H1 (cell line): ENCODE measurements around the gene RFX1. TPM values are rescaled to one million over a fixed set of nuclear protein-coding genes. Genes with fewer than 3 reads are reported as not detected.

Experiments
- CTCF ChIA-PET: fragments of 300-600 bp; sonication (Branson Sonifier 250); formaldehyde crosslinking; loops from one replicate; lab custom pipeline; 2021; ENCODE audit not compliant: partially characterized antibody; lab: Charles Lee
- POLR2A ChIA-PET: fragments of 300-600 bp; sonication (Branson Sonifier 250); formaldehyde crosslinking; loops from one replicate; lab custom pipeline; 2021; ENCODE audit warnings: inconsistent platforms; ENCODE audit not compliant: partially characterized antibody; lab: Charles Lee
- DNase-seq, 2 experiments: peaks; one replicate each; pipeline versions ENCODE4 v3.0.0 to v3.0.0-alpha.2; 2010 to 2022; ENCODE audit warnings: low spot score in 2 of 2, low read depth in 1 of 2, mixed read lengths in 1 of 2
- FAIRE-seq: peaks from 2 replicates; lab custom pipeline; 2011; peaks lifted over from hg19 to GRCh38; lab: Jason Lieb, UNC
- H2AFZ ChIP-seq: 2 replicates; pipeline ENCODE4 v1.8.1; 2012; ENCODE audit warnings: low read length, inconsistent platforms
- H2AK5ac ChIP-seq: 2 replicates; pipeline ENCODE4 v1.6.1; 2013; ENCODE audit warnings: low read depth, low read length
- H2BK120ac ChIP-seq: replicated peaks from 2 replicates; pipeline ENCODE3; 2013; ENCODE audit warnings: low read depth, low read length, inconsistent platforms
- H2BK12ac ChIP-seq: 2 replicates; pipeline ENCODE4 v1.6.1; 2013; ENCODE audit warnings: low read depth, low read length
- H2BK15ac ChIP-seq: 2 replicates; pipeline ENCODE4 v1.6.1; 2013; ENCODE audit warnings: low read length
- H2BK20ac ChIP-seq: 2 replicates; pipeline ENCODE4 v1.6.1; 2013; ENCODE audit warnings: low read length
- H2BK5ac ChIP-seq: 2 replicates; pipeline ENCODE4 v1.6.1; 2013; ENCODE audit warnings: low read depth, low read length
- H3K14ac ChIP-seq: 2 replicates; pipeline ENCODE4 v1.6.1; 2013; ENCODE audit warnings: inconsistent platforms; ENCODE audit not compliant: insufficient read length
- H3K18ac ChIP-seq: 2 replicates; pipeline ENCODE4 v1.6.1; 2013; ENCODE audit warnings: low read length; ENCODE audit errors: extremely low read depth
- H3K23ac ChIP-seq: 2 replicates; pipeline ENCODE4 v1.6.1; 2013; ENCODE audit warnings: inconsistent platforms; ENCODE audit not compliant: insufficient read length
- H3K23me2 ChIP-seq: 2 replicates; pipeline ENCODE4 v1.6.1; 2013; ENCODE audit warnings: low read depth, low read length
- H3K27ac ChIP-seq: 2 replicates; pipeline ENCODE4 v1.6.1; 2011; ENCODE audit warnings: low read depth, low read length, inconsistent platforms
- H3K27me3 ChIP-seq, 4 experiments: replicated peaks in 1 of 4; 1 replicate in 1 of 4; 2 replicates in 3 of 4; pipeline versions ENCODE4 v1.6.1 to v1.8.1; 2011 to 2013; ENCODE audit warnings: low read length in 3 of 4, mild to moderate bottlenecking in 3 of 4, inconsistent platforms in 2 of 4, mixed read lengths in 2 of 4, moderate library complexity in 1 of 4; ENCODE audit not compliant: control insufficient read depth in 3 of 4, insufficient read depth in 3 of 4; ENCODE audit errors: extremely low read depth in 1 of 4
- H3K36me3 ChIP-seq, 4 experiments: 2 replicates each; pipeline versions ENCODE4 v1.6.1 to v1.8.1; 2011 to 2013; ENCODE audit warnings: mild to moderate bottlenecking in 4 of 4, low read length in 3 of 4, moderate library complexity in 2 of 4, control low read depth in 1 of 4, inconsistent platforms in 1 of 4; ENCODE audit not compliant: insufficient read depth in 4 of 4, control insufficient read depth in 2 of 4
- H3K4ac ChIP-seq: replicated peaks from 2 replicates; pipeline ENCODE3; 2013; ENCODE audit warnings: low read length, low read depth, mixed read lengths, inconsistent platforms; ENCODE audit not compliant: insufficient read length
- H3K4me1 ChIP-seq, 4 experiments: replicated peaks in 1 of 4; 1 replicate in 1 of 4; 2 replicates in 3 of 4; pipeline versions ENCODE4 v1.6.1 to v1.8.1; 2011 to 2013; ENCODE audit warnings: low read length in 3 of 4, inconsistent platforms in 2 of 4, mixed read lengths in 1 of 4; ENCODE audit not compliant: insufficient read depth in 4 of 4, control insufficient read depth in 3 of 4
- H3K4me2 ChIP-seq, 2 experiments: 2 replicates each; pipeline versions ENCODE4 v1.6.1 to v1.8.1; 2011 to 2013; ENCODE audit warnings: low read depth in 2 of 2, low read length in 2 of 2, control low read depth in 1 of 2, inconsistent platforms in 1 of 2, mild to moderate bottlenecking in 1 of 2; ENCODE audit not compliant: insufficient read depth in 1 of 2
- H3K4me3 ChIP-seq, 4 experiments: fragments of 200-600, 300-600 bp in 1 of 4; sonication (generic), shearing (Covaris generic), sonication (Bioruptor Twin) in 1 of 4; 2 replicates each; pipeline versions ENCODE4 v1.5.1 to v1.8.1; 2011 to 2016; ENCODE audit warnings: low read length in 4 of 4, low read depth in 3 of 4, control low read depth in 2 of 4, inconsistent platforms in 2 of 4, mild to moderate bottlenecking in 2 of 4, mixed read lengths in 1 of 4, moderate library complexity in 1 of 4; ENCODE audit not compliant: insufficient read depth in 2 of 4; ENCODE audit errors: extremely low read depth in 1 of 4
- H3K56ac ChIP-seq: replicated peaks from 2 replicates; pipeline ENCODE3; 2013; ENCODE audit warnings: low read depth, mild to moderate bottlenecking, mixed read lengths, low read length, inconsistent platforms; ENCODE audit not compliant: insufficient read length
- H3K79me1 ChIP-seq: 2 replicates; pipeline ENCODE4 v1.6.1; 2013; ENCODE audit warnings: low read depth, low read length, control low read depth
- H3K79me2 ChIP-seq, 2 experiments: 2 replicates each; pipeline versions ENCODE4 v1.6.1 to v1.8.1; 2012 to 2013; ENCODE audit warnings: low read length in 2 of 2, mild to moderate bottlenecking in 2 of 2, inconsistent platforms in 1 of 2; ENCODE audit not compliant: insufficient read depth in 2 of 2, control insufficient read depth in 1 of 2
- H3K9ac ChIP-seq, 4 experiments: replicated peaks in 1 of 4; 1 replicate in 1 of 4; 2 replicates in 3 of 4; pipeline versions ENCODE4 v1.6.1 to v1.8.1; 2011 to 2013; ENCODE audit warnings: low read depth in 3 of 4, low read length in 3 of 4, control low read depth in 2 of 4, mild to moderate bottlenecking in 2 of 4, moderate library complexity in 2 of 4, inconsistent platforms in 1 of 4; ENCODE audit errors: extremely low read depth in 1 of 4
- H3K9me3 ChIP-seq, 2 experiments: 2 replicates each; pipeline versions ENCODE4 v1.6.1 to v1.8.1; 2012 to 2013; ENCODE audit warnings: mild to moderate bottlenecking in 2 of 2, moderate library complexity in 2 of 2, control low read depth in 1 of 2, inconsistent platforms in 1 of 2, low read depth in 1 of 2, low read length in 1 of 2, mixed read lengths in 1 of 2; ENCODE audit not compliant: insufficient read depth in 2 of 2
- H4K20me1 ChIP-seq, 2 experiments: replicated peaks in 1 of 2; 2 replicates each; pipeline versions ENCODE3 to v1.8.1; 2011 to 2013; ENCODE audit warnings: inconsistent platforms in 2 of 2, low read length in 2 of 2, mild to moderate bottlenecking in 1 of 2; ENCODE audit not compliant: insufficient read depth in 2 of 2, control insufficient read depth in 1 of 2
- H4K5ac ChIP-seq: 2 replicates; pipeline ENCODE4 v1.6.1; 2013; ENCODE audit warnings: low read length, low read depth, mixed read lengths, inconsistent platforms; ENCODE audit not compliant: insufficient read length
- H4K8ac ChIP-seq: 2 replicates; pipeline ENCODE4 v1.8.0; 2013; ENCODE audit warnings: mild to moderate bottlenecking, moderate library complexity, low read length, inconsistent platforms; ENCODE audit not compliant: insufficient read depth; ENCODE audit errors: extremely low read depth
- H4K91ac ChIP-seq: replicated peaks from 2 replicates; pipeline ENCODE3; 2013; ENCODE audit warnings: low read length, mixed read lengths, inconsistent platforms; ENCODE audit not compliant: insufficient read length
- ASH2L ChIP-seq: fragments of 200-600, 300-600 bp; sonication (generic); IDR thresholded peaks from one replicate; pipeline ENCODE4 v1.7.1; 2017; ENCODE audit warnings: low read length
- BACH1 ChIP-seq: IDR thresholded peaks from 2 replicates; pipeline ENCODE4 v1.6.1; 2012; ENCODE audit warnings: low read length, improper control_type of control experiment
- BCL11A ChIP-seq, 2 experiments: IDR thresholded peaks; one replicate each; pipeline ENCODE4 v1.6.1; 2011; ENCODE audit warnings: low read depth in 2 of 2, low read length in 2 of 2, mild to moderate bottlenecking in 2 of 2
- CHD1 ChIP-seq: IDR thresholded peaks from 2 replicates; pipeline ENCODE4 v1.6.1; 2012; ENCODE audit warnings: low read depth, low read length, improper control_type of control experiment
- GTF2F1 ChIP-seq: IDR thresholded peaks from 2 replicates; pipeline ENCODE4 v1.6.1; 2012; ENCODE audit warnings: low read depth, low read length, improper control_type of control experiment, borderline replicate concordance
- HDAC2 ChIP-seq, 2 experiments: fragments of 300-600 bp in 1 of 2; sonication (generic) in 1 of 2; IDR thresholded peaks; 2 replicates each; pipeline ENCODE4 v1.6.1; 2011 to 2012; ENCODE audit warnings: low read depth in 2 of 2, low read length in 2 of 2, mild to moderate bottlenecking in 2 of 2, moderate library complexity in 2 of 2, borderline replicate concordance in 1 of 2, inconsistent platforms in 1 of 2
- KDM1A ChIP-seq: fragments of 200-600, 300-600 bp; sonication (generic); IDR thresholded peaks from 2 replicates; pipeline ENCODE4 v1.7.1; 2016; ENCODE audit warnings: mild to moderate bottlenecking, low read length, borderline replicate concordance
- KDM4A ChIP-seq: IDR thresholded peaks from one replicate; pipeline ENCODE4 v1.7.1; 2012; ENCODE audit warnings: low read depth, mild to moderate bottlenecking, moderate library complexity, low read length, inconsistent platforms; ENCODE audit not compliant: severe bottlenecking
- SIN3A ChIP-seq, 2 experiments: IDR thresholded peaks in 1 of 2; conservative IDR thresholded peaks in 1 of 2; 2 replicates each; pipeline ENCODE4 v1.6.1; 2011 to 2012; ENCODE audit warnings: low read length in 2 of 2, improper control_type of control experiment in 1 of 2, low read depth in 1 of 2, mild to moderate bottlenecking in 1 of 2
- SRF ChIP-seq: IDR thresholded peaks from 2 replicates; pipeline ENCODE4 v1.6.1; 2011; ENCODE audit warnings: mild to moderate bottlenecking, low read depth, low read length, moderate library complexity
- TAF1 ChIP-seq: IDR thresholded peaks from 2 replicates; pipeline ENCODE4 v1.6.1; 2011; ENCODE audit warnings: mild to moderate bottlenecking, low read depth, low read length
- TCF12 ChIP-seq: IDR thresholded peaks from 2 replicates; pipeline ENCODE4 v1.6.1; 2011; ENCODE audit warnings: low read depth, mild to moderate bottlenecking, low read length
- WGBS, 2 experiments: shearing (Covaris generic) in 1 of 2; methylation state at CpG; one replicate each; pipeline versions ENCODE4 v1.1.6 to v1.1.7; 2013 to 2015; ENCODE audit warnings: low lambda C conversion rate in 2 of 2, mixed read lengths in 2 of 2, inconsistent platforms in 1 of 2, low coverage in 1 of 2, missing lambda C conversion rate in 1 of 2; ENCODE audit not compliant: insufficient replicate concordance in 2 of 2, insufficient coverage in 1 of 2, insufficient read length in 1 of 2; ENCODE audit errors: extremely low coverage in 1 of 2, missing lambda C conversion rate in 1 of 2; 5-methylcytosine and 5-hydroxymethylcytosine counted together
- polyA plus RNA-seq, 7 experiments: library from polyadenylated mRNA; depleted of rRNA in 3 of 7; stranded (reverse) in 5 of 7; unstranded in 2 of 7; fragments of >200 nt in 5 of 7; fragments of 200-250 nt in 2 of 7; gene quantifications; 1 replicate in 5 of 7; 2 replicates in 1 of 7; 4 replicates in 1 of 7; pipeline versions ENCODE4 v1.2.1 to v1.2.3, GENCODE V29; 2011 to 2013; ENCODE audit warnings: missing spikeins in 2 of 7, mixed read lengths in 2 of 7
- total RNA-seq: library from RNA; stranded (reverse); fragmentation: NEBNext Ultra II Directional; extraction: Animal tissue kit (Norgen Biotek cat#: 25700); gene quantifications from 2 replicates; pipeline ENCODE4 v1.2.1, GENCODE V29; 2021

Gene RFX1
- total and polyA plus RNA-seq, 2 of the 8 experiments (the other 6 are each of a cell fraction or from before 2014, with no cell fraction given), result 4.9 to 17.0 TPM

DNA sequence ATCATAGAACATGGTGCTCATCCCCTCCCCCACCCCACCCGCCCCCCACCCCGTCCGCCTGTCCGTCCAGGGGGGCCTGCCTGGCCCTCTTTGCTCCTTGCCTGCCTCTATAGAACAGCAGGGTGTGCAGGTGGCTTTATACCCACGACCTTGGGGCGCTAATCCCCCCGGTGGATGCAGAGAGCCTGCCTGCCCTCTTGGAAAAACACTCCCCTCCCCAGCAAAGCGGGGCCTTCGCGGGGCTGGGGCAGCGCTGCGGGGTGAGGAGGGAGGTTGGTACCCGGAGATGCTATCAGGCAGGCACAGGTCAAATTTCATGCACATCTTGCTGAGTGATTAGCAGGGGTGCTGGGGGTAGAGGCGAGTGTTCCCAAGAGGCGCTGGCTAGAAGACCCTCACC lies 21.9 kb downstream of the RFX1 start:
- no peaks in the 10 kb centered on the region for H3K9me3 ChIP-seq
- no peaks in the 10 kb centered on the region for H3K27me3 ChIP-seq
- no peak for TF ChIP-seq GTF2F1
- no peak for TF ChIP-seq BCL11A (IDR thresholded peaks at IDR 0.05; ENCODE audit: low read depth in 2 of 2, low read length in 2 of 2)
- TF ChIP-seq BACH1, result no peak
- TF ChIP-seq KDM4A, result no peak
- no peak for TF ChIP-seq HDAC2 (IDR thresholded peaks at IDR 0.05; ENCODE audit: borderline replicate concordance in 1 of 2, low read depth in 2 of 2, low read length in 2 of 2)
- TF ChIP-seq SIN3A (conservative IDR thresholded peaks at IDR 0.05 in 1 of 2, IDR thresholded peaks at IDR 0.05 in 1 of 2; ENCODE audit: low read depth in 1 of 2, low read length in 2 of 2), result no peak
- TF ChIP-seq TCF12, result no peak
- no peak for TF ChIP-seq KDM1A
- TF ChIP-seq TAF1, result no peak
- no peak for TF ChIP-seq ASH2L
- TF ChIP-seq CHD1, result no peak
- TF ChIP-seq SRF, result no peak
- H4K20me1 ChIP-seq, result no peaks in the 10 kb centered on the region
- H4K5ac ChIP-seq, result no peak overlapping the region
- 0 out of 8 replicates have a peak, but pooled peaks cover 0 to 3% (median 0%) of the 10 kb centered on the region in 4 experiments for H3K36me3 ChIP-seq
- no peak overlapping the region for H3K9ac ChIP-seq
- H2BK20ac ChIP-seq, result no peak overlapping the region
- no peak overlapping the region for H3K14ac ChIP-seq
- no peak overlapping the region for H3K4ac ChIP-seq
- H2AFZ ChIP-seq, result no peak overlapping the region
- H3K4me3 ChIP-seq, result no peak overlapping the region
- no peak overlapping the region; the same call in 1 of the 2 replicates for H2BK15ac ChIP-seq
- ChIA-PET CTCF (interaction anchor here (0.6 to 1.4 kb wide), 3 partner anchors 35 to 59 kb away, joined by 3 to 4 read pairs (median 4); partner anchors contain the start of gene IL27RA), POLR2A (interaction anchor here (1.2 to 2.4 kb wide), 5 partner anchors 11 to 28 kb away, joined by 3 to 11 read pairs (median 6); partner anchors contain the start of gene RFX1)
- no peak overlapping the region for H4K8ac ChIP-seq
- H3K4me2 ChIP-seq, result no peak overlapping the region
- no peak for DNase-seq
- peaks cover 0 to 45% (median 37%) of the 10 kb centered on the region in 4 experiments; a peak in 6 of 7 replicates for H3K4me1 ChIP-seq
- peak overlapping the region; percentile 40; the same call in 1 of the 2 replicates for H2BK12ac ChIP-seq
- no peak overlapping the region for H2AK5ac ChIP-seq
- no peaks in the 10 kb centered on the region; the same call in 1 of the 2 replicates for H3K23me2 ChIP-seq
- no peaks in the 10 kb centered on the region for H3K79me1 ChIP-seq
- H3K79me2 ChIP-seq, result no peaks in the 10 kb centered on the region
- peak overlapping the region; percentile 1 for H4K91ac ChIP-seq
- H3K56ac ChIP-seq, result no peak overlapping the region
- peak overlapping the region; percentile 71; the same call in 1 of the 2 replicates for H2BK5ac ChIP-seq
- no peak overlapping the region for H2BK120ac ChIP-seq
- 74% methylated on average over 11 of the region's 15 CpGs; no CpG with 5 or more reads in 1 of the 2 experiments for WGBS, 2 experiments
- no peak overlapping the region for H3K27ac ChIP-seq
- H3K23ac ChIP-seq, result no peak overlapping the region
- H3K18ac ChIP-seq, result no peak overlapping the region
- no peak for FAIRE-seq
